Measurements from ENCODE around the gene FRZB. TPM values are rescaled to one million over a fixed set of nuclear protein-coding genes. Genes with fewer than 3 reads are reported as not detected.

FRZB gene
- total RNA-seq, 1 donor from 2014 or later = 2.2 TPM

DNA sequence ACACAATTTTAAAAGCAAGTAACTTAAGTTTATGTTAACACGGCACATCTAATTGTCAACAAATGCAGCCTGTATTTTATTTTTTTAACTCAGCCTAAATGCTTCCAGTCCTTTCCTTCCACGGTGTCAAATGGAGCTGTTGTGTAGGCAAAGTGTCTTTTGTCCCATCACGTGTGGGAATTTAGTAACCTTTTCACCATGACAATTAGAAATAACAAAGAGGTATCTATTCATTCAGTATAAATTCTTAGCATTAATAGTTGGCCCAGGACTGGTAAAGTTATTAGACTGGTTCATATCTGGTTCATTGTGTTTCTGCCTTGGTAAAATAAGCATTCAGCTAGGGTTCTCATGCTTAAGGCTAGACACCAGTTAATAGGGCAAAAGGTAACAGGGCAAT, 47.9 kb downstream of the FRZB start:
- no peaks in the 10 kb centered on the region for H3K27me3 Mint-ChIP-seq (ENCODE audit: unreplicated experiment)
- H3K36me3 Mint-ChIP-seq (ENCODE audit: unreplicated experiment) = no peaks in the 10 kb centered on the region
- DNase-seq = no peak
- TF ChIP-seq, protein P1, sequence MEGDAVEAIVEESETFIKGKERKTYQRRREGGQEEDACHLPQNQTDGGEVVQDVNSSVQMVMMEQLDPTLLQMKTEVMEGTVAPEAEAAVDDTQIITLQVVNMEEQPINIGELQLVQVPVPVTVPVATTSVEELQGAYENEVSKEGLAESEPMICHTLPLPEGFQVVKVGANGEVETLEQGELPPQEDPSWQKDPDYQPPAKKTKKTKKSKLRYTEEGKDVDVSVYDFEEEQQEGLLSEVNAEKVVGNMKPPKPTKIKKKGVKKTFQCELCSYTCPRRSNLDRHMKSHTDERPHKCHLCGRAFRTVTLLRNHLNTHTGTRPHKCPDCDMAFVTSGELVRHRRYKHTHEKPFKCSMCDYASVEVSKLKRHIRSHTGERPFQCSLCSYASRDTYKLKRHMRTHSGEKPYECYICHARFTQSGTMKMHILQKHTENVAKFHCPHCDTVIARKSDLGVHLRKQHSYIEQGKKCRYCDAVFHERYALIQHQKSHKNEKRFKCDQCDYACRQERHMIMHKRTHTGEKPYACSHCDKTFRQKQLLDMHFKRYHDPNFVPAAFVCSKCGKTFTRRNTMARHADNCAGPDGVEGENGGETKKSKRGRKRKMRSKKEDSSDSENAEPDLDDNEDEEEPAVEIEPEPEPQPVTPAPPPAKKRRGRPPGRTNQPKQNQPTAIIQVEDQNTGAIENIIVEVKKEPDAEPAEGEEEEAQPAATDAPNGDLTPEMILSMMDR (IDR thresholded peaks at IDR 0.05; ENCODE audit: partially characterized antibody, unreplicated experiment) = no peak
- H3K9me3 Mint-ChIP-seq (ENCODE audit: unreplicated experiment) = peaks cover 2% of the 10 kb centered on the region
- H3K4me1 Mint-ChIP-seq (ENCODE audit: low read depth, unreplicated experiment) = peaks cover 8% of the 10 kb centered on the region
- no peak overlapping the region for H3K27ac Mint-ChIP-seq (ENCODE audit: unreplicated experiment)
- H3K4me3 Mint-ChIP-seq (ENCODE audit: unreplicated experiment) = no peak overlapping the region

DNA sequence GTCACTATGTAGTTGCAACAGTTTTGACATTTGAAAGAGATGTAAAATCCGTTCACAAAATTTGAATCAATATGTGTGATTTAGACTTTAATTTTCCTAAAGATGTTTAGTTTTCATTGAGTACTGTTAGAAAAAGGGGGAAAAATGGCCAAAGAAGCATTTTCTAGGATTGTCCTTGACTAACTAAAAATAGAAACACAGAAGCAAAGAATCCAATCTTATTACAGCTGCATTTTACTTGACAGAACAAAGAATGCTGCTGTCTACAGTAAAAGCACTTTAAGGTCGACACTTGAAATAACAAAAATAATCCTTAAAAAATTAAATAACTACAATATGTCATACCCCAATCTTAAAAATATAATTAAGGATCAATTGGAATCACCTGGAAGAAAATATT, 48.9 kb downstream of the FRZB start:
- TF ChIP-seq, protein P1 (IDR thresholded peaks at IDR 0.05; ENCODE audit: partially characterized antibody, unreplicated experiment) = no peak
- Mint-ChIP-seq H3K4me1 (ENCODE audit: low read depth, unreplicated experiment) (peaks cover 8% of the 10 kb centered on the region), H3K27me3 (ENCODE audit: unreplicated experiment) (no peaks in the 10 kb centered on the region), H3K36me3 (ENCODE audit: unreplicated experiment) (no peaks in the 10 kb centered on the region), H3K9me3 (ENCODE audit: unreplicated experiment) (peaks cover 2% of the 10 kb centered on the region), H3K4me3 (ENCODE audit: unreplicated experiment) (no peak overlapping the region), H3K27ac (ENCODE audit: unreplicated experiment) (no peak overlapping the region)
- DNase-seq = no peak

DNA sequence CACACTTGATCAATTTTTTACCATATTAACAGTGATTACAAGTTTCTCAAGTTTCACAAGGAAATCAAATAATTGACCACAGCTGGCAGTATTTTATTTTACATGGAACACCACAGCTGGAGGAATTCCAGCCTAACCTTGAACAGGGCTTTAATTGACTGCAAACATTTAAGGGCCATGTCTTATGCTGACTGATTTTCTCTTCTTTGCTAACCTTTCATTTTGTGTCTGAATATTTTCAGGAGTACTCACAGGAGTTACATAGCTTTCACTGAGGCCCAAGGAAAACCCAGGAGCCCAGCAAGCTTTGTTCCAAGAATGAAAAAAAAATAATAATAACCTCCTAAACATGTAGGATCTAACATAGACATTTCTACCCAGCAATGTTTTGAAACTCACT, 49.6 kb downstream of the FRZB start:
- peaks cover 2% of the 10 kb centered on the region for H3K9me3 Mint-ChIP-seq (ENCODE audit: unreplicated experiment)
- H3K27me3 Mint-ChIP-seq (ENCODE audit: unreplicated experiment) = no peaks in the 10 kb centered on the region
- no peak overlapping the region for H3K27ac Mint-ChIP-seq (ENCODE audit: unreplicated experiment)
- TF ChIP-seq, protein P1 (IDR thresholded peaks at IDR 0.05; ENCODE audit: partially characterized antibody, unreplicated experiment) = no peak
- H3K4me1 Mint-ChIP-seq (ENCODE audit: low read depth, unreplicated experiment) = peaks cover 8% of the 10 kb centered on the region
- no peak overlapping the region for H3K4me3 Mint-ChIP-seq (ENCODE audit: unreplicated experiment)
- no peak for DNase-seq
- no peaks in the 10 kb centered on the region for H3K36me3 Mint-ChIP-seq (ENCODE audit: unreplicated experiment)

DNA sequence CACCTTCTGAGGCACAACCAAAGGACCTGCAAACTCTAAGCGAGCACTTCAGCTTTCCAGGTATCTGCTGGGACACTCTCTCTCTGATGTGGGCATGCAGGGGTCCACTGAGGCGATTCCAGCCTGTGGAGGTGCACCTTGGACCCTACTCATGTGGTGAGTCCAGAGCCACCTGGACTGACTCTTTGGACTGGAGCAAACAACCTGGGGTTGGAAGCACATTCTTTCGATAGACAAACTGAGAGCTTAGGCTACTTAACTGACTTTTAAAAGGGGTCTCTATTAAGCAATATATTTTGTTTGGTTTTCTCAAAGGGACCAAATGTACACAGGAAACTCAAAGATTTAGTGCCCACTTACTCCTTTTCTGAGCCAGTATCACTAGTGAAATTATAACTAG, 51.6 kb downstream of the FRZB start:
- Mint-ChIP-seq H3K9me3 (ENCODE audit: unreplicated experiment) (peaks cover 2% of the 10 kb centered on the region), H3K27ac (ENCODE audit: unreplicated experiment) (no peak overlapping the region), H3K4me3 (ENCODE audit: unreplicated experiment) (no peak overlapping the region), H3K36me3 (ENCODE audit: unreplicated experiment) (no peaks in the 10 kb centered on the region), H3K4me1 (ENCODE audit: low read depth, unreplicated experiment) (peaks cover 8% of the 10 kb centered on the region), H3K27me3 (ENCODE audit: unreplicated experiment) (no peaks in the 10 kb centered on the region)
- no peak for DNase-seq
- TF ChIP-seq, protein P1 (IDR thresholded peaks at IDR 0.05; ENCODE audit: partially characterized antibody, unreplicated experiment) = no peak

DNA sequence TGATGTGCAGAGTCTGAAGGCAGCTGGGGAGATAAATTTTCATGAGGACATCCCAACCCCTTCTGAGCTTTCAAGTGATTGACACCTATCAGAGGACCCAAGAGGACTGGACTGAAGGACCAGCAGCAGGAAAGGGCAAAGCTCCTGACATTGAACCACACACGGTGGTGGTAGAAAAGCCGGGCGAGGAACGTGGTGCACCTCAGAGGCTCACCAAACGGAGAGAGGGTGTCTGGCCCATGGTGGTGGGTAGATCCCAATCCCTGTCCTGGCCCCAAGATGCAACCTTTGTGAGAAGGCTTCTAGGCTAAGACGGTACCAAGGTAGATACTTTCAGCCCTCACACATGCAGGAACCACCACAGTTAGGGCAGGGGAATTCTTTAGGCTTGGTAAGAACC, 52.1 kb downstream of the FRZB start:
- Mint-ChIP-seq H3K36me3 (ENCODE audit: unreplicated experiment) (no peaks in the 10 kb centered on the region), H3K27me3 (ENCODE audit: unreplicated experiment) (no peaks in the 10 kb centered on the region), H3K4me3 (ENCODE audit: unreplicated experiment) (no peak overlapping the region), H3K4me1 (ENCODE audit: low read depth, unreplicated experiment) (peaks cover 8% of the 10 kb centered on the region), H3K9me3 (ENCODE audit: unreplicated experiment) (peaks cover 2% of the 10 kb centered on the region), H3K27ac (ENCODE audit: unreplicated experiment) (no peak overlapping the region)
- TF ChIP-seq, protein P1 (IDR thresholded peaks at IDR 0.05; ENCODE audit: partially characterized antibody, unreplicated experiment) = no peak
- DNase-seq = no peak

Measured in glutamatergic neuron (in vitro differentiated cells).